Anterior cingulate cortex (tissue), 58 donors: ENCODE measurements around the gene GCAT.
A peak's percentile ranks its signal among the peaks of the same experiment; 100 is the strongest.

Source experiments
- DNase-seq, 58 donors: peaks; one replicate each; lab custom pipeline; 2025; lab: John Stamatoyannopoulos, UW

Gene GCAT

GRCh38 chr22:37807410-37808293 is at the start of gene GCAT:
Gene GCAT (plus strand): TSS chr22:37807934. CDS start chr22:37807968, 34 bp downstream.
- DNase-seq = peak; percentile 56 to 97 (median 90)

- DNase-seq = no peak
These were observed 49.0 kb upstream of the GCAT start for GRCh38 chr22:37758694-37759093.

- DNase-seq = no peak
These were observed 48.5 kb upstream of the GCAT start for GRCh38 chr22:37759281-37759680.

GRCh38 chr22:37760152-37760551 is 47.6 kb upstream of the GCAT start:
- no peak for DNase-seq

GRCh38 chr22:37762389-37762836 is 45.3 kb upstream of the GCAT start:
- DNase-seq = no peak

GRCh38 chr22:37763012-37763411 is 44.7 kb upstream of the GCAT start:
- no peak for DNase-seq

- no peak for DNase-seq
These were observed 44.1 kb upstream of the GCAT start for GRCh38 chr22:37763652-37764051.

GRCh38 chr22:37764622-37765021 is 43.1 kb upstream of the GCAT start:
- no peak for DNase-seq

GRCh38 chr22:37765498-37765897 is 42.2 kb upstream of the GCAT start:
- no peak for DNase-seq

- no peak for DNase-seq
These were observed 41.7 kb upstream of the GCAT start for GRCh38 chr22:37765953-37766576.

- DNase-seq = no peak
These were observed 39.5 kb upstream of the GCAT start for GRCh38 chr22:37768273-37768672.

GRCh38 chr22:37769056-37769455 is 38.7 kb upstream of the GCAT start:
- DNase-seq = no peak

GRCh38 chr22:37771081-37771480 is 36.7 kb upstream of the GCAT start:
- DNase-seq = no peak

GRCh38 chr22:37771702-37772427 is 35.9 kb upstream of the GCAT start:
- no peak for DNase-seq

- no peak for DNase-seq
These were observed 33.0 kb upstream of the GCAT start for GRCh38 chr22:37774728-37775127.

GRCh38 chr22:37775785-37776638 is 31.7 kb upstream of the GCAT start:
- no peak for DNase-seq

- no peak for DNase-seq
These were observed 31.1 kb upstream of the GCAT start for GRCh38 chr22:37776639-37777005.

GRCh38 chr22:37777122-37777687 is 30.5 kb upstream of the GCAT start:
- no peak for DNase-seq

- no peak for DNase-seq
These were observed 29.2 kb upstream of the GCAT start for GRCh38 chr22:37778370-37779009.
